SKM-1 treated with dmso at 0.1 percent for 144 hours (cell line): ENCODE measurements around the gene FRMPD4.

ENCODE experiments used
- DNase-seq: peaks from one replicate; lab custom pipeline; 2025; ENCODE audit not compliant: unreplicated experiment; lab: John Stamatoyannopoulos, UW

Gene FRMPD4

DNA sequence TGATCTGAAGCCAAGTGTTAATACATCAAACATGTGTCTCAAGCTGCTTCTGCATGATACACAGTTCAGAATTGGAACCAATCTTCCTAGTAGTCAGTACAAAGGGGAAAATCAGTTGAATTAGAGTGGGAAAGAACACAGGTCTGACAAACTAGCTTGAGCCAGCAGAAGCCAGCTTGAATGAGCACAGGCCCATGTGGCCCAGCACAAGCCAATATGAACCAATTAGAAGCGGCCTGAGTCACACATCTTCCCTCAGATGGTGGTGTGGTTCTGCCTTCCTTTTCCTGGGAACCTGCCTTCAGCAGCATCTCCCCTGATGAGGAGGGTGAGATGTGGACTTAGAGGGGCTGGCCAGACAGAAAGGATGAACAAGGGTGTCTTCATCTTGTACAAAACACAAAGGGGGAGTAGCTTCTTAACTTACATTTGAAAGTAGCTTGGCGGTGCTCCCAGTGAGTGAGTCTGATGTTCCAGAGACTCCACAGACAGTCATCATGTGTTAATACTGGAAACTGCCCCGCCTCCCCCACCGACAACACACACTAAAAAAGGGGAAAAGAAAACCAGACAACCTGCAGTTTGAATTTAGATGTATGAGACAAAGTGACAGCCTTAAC lies 72.0 kb downstream of the FRMPD4 start:
- no peak for DNase-seq

DNA sequence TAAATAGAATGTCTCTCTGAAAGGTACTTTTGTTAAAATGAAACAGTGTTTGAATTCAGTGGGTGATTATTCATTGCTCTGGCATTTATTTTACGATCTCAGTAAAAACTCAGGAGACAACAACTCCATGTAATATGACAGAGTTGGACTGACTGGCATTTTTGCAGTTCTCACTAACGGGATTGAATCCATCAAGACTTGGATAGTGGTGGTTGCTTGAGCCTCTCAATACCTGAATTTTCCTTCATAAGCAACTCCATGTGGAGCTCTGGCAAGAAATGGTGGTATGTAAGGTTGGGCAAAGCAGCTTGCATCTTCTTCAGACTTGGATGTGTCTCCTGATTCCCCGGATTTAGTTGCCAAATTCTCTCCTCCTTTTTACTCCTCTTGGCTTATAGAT lies 72.7 kb downstream of the FRMPD4 start:
- DNase-seq: no peak

- no peak for DNase-seq
Observed at GRCh38 chrX:12223650-12224049, 85.4 kb downstream of the FRMPD4 start.

DNA sequence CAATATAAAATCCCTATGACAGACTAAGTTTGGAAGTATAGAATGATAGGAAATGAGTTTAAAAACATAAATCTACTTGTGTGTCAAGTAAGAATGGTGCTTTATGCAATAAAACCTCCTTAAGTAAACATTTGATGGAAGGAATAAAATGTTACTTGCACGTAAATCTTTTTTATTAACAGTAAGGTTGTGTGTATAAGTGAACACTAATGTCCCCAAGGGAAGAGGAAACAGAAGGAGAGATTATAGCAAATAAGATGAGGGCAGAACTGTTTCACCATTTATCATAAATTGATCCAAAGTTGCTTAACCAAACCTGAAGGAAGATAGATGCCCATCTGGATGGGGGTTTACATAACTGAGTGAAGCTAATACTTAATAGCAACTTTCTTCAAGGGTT lies 86.8 kb downstream of the FRMPD4 start:
- no peak for DNase-seq

- DNase-seq: no peak
Observed at GRCh38 chrX:12227412-12228041, 89.3 kb downstream of the FRMPD4 start.

DNA sequence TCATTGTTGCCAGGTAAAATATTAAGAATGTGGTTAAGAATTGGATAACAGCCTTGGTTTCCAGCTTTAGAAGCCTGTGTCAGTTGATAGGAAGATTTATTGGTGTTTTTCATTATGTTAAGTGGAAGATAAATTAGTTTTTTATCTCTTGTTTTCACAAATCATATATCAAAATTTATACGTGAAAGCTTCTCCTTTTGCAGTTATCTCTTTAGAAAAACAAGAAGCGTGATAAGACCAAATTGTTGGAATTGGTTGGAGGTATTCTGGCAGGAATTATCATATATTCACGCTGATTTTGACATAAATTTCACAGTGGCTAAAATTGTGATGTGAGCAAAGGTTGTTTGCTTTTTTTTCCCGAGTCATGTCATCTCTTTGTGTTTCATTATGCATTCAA lies 90.6 kb downstream of the FRMPD4 start:
- no peak for DNase-seq

DNA sequence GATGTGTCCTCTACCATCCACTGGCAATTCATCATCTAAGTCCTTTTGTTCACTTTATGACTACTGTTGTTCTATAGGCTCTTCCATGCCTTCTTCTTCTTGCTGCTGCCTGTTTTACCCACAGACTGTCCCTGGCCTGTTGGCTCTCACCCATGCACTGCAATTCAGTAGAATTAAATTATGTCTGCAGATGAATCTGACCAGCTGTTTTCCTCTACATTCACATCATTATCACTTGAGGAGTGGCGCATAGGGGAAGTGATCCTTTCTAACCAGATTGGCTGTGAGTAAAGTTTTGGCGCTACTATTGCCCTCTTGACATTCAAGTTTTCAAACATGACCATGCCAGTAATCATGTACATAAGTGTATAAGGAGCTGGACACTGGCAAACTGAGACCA lies 91.7 kb downstream of the FRMPD4 start:
- no peak for DNase-seq

DNA sequence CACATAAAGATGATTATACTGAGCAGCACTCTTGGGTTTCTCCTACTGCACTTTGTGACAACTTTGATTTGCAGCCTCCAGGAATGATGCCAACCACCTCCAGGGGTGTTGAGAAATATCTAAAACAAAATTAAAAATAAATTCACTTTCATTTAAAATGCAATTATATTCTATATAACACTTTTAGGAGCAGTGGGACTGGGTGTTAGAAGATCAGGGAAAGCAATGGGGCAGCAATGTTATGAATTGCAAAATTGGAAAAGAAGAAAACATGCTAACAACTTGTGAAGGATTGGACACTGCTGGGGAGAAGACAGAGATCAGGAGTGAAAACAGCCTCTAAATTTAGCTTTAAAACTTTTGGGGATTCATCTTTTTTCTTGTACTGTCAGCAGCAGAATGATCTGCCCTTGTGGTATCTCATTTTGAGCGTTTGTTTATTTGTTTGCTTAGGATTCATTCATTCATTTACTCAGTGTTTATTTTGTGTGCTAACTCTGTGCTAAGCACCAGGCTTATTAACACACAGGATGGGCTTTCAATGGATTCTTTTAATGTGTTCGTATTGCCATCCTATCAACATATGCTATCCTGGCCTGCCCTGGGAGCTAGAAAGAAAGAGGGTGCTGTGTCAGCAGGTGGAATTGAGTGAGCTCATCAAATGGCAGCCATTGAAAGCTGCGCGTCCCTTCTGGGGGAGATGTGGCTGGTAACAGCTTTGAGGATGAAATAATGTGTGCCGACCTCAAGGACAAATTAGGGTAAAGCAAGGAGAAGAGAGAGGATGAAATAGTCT lies 96.5 kb downstream of the FRMPD4 start:
- DNase-seq: no peak

DNA sequence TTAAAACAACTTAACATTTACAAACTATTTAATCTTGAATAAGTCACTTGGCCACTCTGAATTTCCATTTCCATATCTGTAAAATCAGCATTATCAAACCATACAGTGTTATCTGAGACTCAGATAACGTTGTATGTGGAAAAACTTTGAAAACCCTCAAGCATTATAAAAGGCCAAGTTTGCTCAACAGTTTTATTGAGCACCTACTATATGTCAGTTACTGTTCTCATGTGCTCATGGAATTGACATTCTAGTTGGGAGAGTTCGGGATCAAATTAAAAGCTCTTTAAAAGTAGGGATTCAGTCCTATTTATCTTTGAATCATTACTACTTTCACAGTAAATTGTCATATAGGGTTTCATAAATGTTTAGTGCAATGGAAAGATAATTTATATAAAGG lies 97.9 kb downstream of the FRMPD4 start:
- DNase-seq: no peak

- DNase-seq: no peak
Observed at GRCh38 chrX:12237131-12237530, 98.9 kb downstream of the FRMPD4 start.

DNA sequence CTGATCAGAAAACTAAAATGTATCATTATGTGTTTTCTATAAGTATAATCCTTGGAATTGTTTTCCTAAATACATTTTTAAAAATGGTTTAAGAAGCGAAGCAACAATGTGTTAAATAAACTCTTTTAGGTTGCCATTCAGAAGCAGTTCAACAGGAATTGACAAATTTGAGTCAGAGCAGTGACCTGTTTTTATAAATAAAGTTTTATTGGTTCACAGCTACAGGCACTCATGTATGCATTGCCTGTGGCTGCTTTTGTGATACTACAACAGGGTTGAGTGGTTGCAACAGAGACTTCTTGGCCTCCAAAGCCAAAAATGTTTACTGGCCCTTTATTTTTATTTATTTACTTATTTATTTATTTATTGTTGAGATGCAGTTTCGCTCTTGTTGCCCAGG lies 99.5 kb downstream of the FRMPD4 start:
- DNase-seq: no peak

DNA sequence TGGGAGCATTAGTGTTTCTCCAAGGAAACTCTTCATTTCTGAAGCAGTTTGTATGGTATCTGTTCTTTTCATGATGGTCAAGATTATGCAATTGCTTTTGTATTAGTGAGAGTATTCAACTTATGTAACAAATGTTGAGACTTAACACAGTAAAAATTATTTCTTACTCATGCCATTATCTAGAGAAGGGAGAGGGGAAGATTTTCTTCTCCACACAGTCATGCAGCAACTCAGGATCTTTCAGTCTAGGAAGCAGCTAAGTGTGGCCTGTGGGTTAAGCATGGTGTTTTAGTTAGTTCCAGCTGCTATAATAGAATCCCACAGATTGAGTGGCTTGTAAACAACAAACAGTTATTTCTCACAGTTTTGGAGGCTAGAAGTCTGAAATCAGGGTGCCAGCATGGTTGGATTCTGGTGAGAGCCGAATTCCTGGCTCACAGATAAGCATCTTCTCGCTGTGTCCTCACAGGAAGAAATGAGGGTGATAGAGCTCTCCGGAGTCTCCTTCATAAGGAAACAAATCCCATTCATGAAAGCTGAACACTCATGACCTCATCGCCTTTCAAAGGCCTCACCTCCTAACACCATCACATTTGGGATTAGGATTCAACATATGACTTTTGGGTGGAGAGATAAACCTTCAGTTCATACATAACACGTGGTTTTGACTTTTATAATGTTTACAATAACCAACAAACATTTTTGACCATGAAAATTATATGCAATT lies 101.2 kb downstream of the FRMPD4 start:
- DNase-seq: no peak

DNA sequence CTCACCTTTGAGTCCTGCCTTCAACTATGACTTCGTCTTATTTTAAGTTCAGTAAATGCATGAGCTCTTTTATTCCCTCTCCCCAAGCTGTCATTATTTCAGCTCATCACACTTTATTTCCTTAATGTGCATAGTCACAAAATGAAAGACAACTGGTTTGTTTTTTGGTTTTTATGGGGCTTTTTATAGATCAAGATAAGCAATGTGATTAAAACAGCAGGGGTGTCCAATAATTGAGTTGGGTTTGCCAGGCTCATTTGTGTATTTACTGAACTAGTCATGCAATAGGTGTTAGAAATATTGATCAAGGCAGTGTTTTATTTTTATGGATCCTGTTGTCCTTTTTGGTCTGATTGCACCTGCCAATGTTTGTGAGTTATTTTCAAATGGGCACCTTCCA lies 102.2 kb downstream of the FRMPD4 start:
- no peak for DNase-seq

- no peak for DNase-seq
Observed at GRCh38 chrX:12241026-12241425, 102.8 kb downstream of the FRMPD4 start.

GRCh38 chrX:12245650-12246645 lies 107.7 kb downstream of the FRMPD4 start:
- no peak for DNase-seq

- no peak for DNase-seq
Observed at GRCh38 chrX:12249997-12250396, 111.7 kb downstream of the FRMPD4 start.

GRCh38 chrX:12263211-12263610 lies 124.9 kb downstream of the FRMPD4 start:
- DNase-seq: no peak

GRCh38 chrX:12269484-12269883 lies 131.2 kb downstream of the FRMPD4 start:
- no peak for DNase-seq

DNA sequence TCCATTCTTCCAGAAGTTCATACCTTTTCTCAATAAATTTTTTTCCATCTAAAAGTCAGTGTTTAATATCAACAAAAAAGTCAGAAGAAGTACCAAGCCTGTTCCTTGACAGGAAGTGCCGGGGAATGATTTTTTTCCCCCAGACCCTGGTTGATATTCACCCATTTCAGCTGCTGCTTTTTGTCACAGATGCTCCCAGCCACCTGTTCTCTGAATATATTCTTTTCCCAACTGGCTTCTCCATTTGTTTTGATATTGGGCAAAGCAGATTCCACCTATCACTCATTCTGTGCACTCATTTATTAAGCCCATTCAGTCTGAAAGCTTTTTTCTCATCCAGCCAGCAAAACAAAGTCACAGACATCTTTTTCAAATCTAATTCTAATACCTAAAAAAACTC lies 139.9 kb downstream of the FRMPD4 start:
- DNase-seq: no peak

GRCh38 chrX:12282991-12283390 lies 144.7 kb downstream of the FRMPD4 start:
- DNase-seq: no peak
